RWPE2 (cell line): Measurements from ENCODE around the gene TMEM217.

ENCODE experiments used
- ATAC-seq: fragments of 200-7000 bp; cut with Tn5 transposase; 3 replicates; pipeline ENCODE4 v1.9.1; 2021; ENCODE audit warnings: low read depth
- DNase-seq: peaks from one replicate; pipeline ENCODE4 v3.0.0-alpha.2; 2020; ENCODE audit warnings: low spot score
- H3K27ac ChIP-seq: fragments of 450-650 bp; 2 replicates; pipeline ENCODE4 v1.5.1; 2017; ENCODE audit warnings: mild to moderate bottlenecking; ENCODE audit not compliant: poor library complexity, severe bottlenecking
- H3K27me3 ChIP-seq: fragments of 250-450 bp; sonication (Bioruptor Pico); 2 replicates; pipeline ENCODE4 v1.5.1; 2021; ENCODE audit warnings: mild to moderate bottlenecking, moderate library complexity; ENCODE audit not compliant: insufficient read depth, poor library complexity, severe bottlenecking
- H3K36me3 ChIP-seq: fragments of 250-450 bp; sonication (Bioruptor Pico); 2 replicates; pipeline ENCODE4 v1.5.1; 2020; ENCODE audit warnings: low read depth, mild to moderate bottlenecking, moderate library complexity
- H3K4me1 ChIP-seq: fragments of 250-450 bp; sonication (Bioruptor Pico); 2 replicates; pipeline ENCODE4 v1.5.1; 2021; ENCODE audit warnings: mild to moderate bottlenecking, moderate library complexity; ENCODE audit not compliant: insufficient read depth, poor library complexity, severe bottlenecking
- H3K4me3 ChIP-seq: fragments of 250-450 bp; sonication (Bioruptor Pico); 2 replicates; pipeline ENCODE4 v1.5.1; 2021; ENCODE audit warnings: mild to moderate bottlenecking, moderate library complexity; ENCODE audit not compliant: severe bottlenecking
- H3K9me3 ChIP-seq: fragments of 250-450 bp; sonication (Bioruptor Pico); 2 replicates; pipeline ENCODE4 v1.5.1; 2021; ENCODE audit warnings: mild to moderate bottlenecking, moderate library complexity; ENCODE audit not compliant: severe bottlenecking
- CTCF ChIP-seq: fragments of 450-650 bp; IDR thresholded peaks from one replicate; pipeline ENCODE4 v1.5.1; 2017; ENCODE audit warnings: mild to moderate bottlenecking, moderate library complexity; ENCODE audit not compliant: poor library complexity, severe bottlenecking

TMEM217 gene

DNA sequence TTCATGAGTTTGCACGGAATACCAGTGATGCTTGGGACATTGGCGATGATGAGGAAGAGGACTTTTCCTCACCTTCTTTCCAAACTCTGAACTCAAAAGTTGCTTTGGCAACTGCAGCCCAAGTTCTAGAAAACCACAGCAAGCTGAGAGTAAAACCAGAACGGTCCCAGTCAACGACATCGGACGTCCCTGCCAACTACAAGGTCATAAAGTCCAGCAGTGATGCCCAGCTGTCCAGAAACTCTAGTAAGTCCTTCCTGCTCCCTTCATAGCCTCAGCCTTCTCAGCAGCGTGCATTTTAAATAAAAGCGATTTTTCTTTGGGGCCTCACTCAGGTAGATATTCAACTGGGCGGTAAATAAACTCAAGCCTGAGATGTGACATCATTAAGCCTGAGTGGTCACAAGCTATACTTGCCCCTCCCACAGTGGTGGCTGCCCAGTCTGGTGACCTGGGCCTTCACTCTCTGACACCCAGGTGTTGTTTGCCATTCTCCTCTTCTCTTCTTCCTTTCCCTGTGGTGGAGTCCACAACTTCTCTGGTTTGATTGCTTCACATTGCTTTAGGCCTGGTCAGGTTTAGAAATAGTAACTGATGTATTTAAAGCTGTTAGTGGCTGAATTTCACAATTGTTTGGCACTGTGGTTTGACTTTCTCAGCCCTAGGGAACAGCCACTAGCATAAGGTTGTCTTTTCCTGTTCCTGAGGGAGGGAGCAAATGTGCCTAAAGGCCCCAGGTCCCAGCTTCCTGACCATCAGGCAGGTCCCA lies 21.6 kb upstream of the TMEM217 start:
- DNase-seq, result no peak
- no peak for ATAC-seq
- no peak overlapping the region for H3K27ac ChIP-seq
- no peak overlapping the region for H3K4me3 ChIP-seq
- H3K4me1 ChIP-seq, result no peaks in the 10 kb centered on the region
- peaks cover 38% of the 10 kb centered on the region for H3K36me3 ChIP-seq
- no peaks in the 10 kb centered on the region for H3K9me3 ChIP-seq
- no peak for TF ChIP-seq CTCF
- H3K27me3 ChIP-seq, result no peaks in the 10 kb centered on the region

DNA sequence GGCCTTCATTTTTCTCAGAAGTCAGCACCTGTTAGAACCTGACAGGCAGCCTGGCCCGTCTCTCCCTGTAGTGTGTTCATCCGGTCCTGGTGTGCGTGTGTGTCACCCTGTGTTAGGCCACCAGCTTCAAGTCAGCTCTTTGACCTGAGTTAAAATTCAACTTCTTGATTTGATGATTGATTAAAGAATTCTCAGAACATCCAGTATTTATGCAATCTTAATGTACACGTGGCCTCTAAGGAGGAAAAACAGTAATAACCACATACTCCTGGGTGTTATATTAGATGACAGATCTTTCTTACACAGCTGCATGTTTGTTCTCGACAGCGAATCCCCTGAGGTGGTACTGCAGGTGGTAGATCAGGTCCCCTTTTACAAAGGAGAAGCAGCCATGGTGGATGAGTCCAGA lies 19.1 kb upstream of the TMEM217 start:
- Histone ChIP-seq H3K27me3 (no peaks in the 10 kb centered on the region), H3K4me3 (no peak overlapping the region), H3K36me3 (peaks cover 17% of the 10 kb centered on the region), H3K9me3 (no peaks in the 10 kb centered on the region), H3K4me1 (no peaks in the 10 kb centered on the region), H3K27ac (no peak overlapping the region)
- no peak for TF ChIP-seq CTCF
- DNase-seq (no peak), ATAC-seq (no peak)

DNA sequence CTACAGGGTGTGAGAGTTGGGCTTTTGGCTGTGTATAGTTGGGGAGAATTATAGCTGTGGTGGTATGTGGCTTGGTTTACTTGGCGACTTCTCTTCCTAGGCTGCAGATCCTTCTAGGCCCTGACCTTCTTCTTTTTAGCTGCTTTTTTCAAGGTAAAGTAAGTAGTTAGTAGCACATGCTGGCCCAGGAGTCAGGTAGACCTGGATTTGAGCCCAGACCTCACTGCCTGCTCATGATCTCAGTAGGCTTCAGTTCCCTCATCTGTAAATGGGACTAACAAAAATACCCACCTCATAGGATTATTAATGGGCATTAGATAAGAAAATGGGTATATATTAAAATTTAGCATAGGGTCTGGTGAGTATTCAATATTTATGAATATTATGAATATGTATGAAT lies 17.4 kb upstream of the TMEM217 start:
- Histone ChIP-seq H3K27me3 (no peaks in the 10 kb centered on the region), H3K4me1 (no peaks in the 10 kb centered on the region), H3K4me3 (no peak overlapping the region), H3K36me3 (peaks cover 16% of the 10 kb centered on the region), H3K9me3 (no peaks in the 10 kb centered on the region), H3K27ac (no peak overlapping the region)
- no peak for DNase-seq
- no peak for TF ChIP-seq CTCF
- no peak for ATAC-seq

GRCh38 chr6:37273690-37274089 lies 15.7 kb upstream of the TMEM217 start:
- peaks cover 19% of the 10 kb centered on the region for H3K36me3 ChIP-seq
- ATAC-seq (no peak), DNase-seq (no peak)
- H3K27me3 ChIP-seq, result no peaks in the 10 kb centered on the region
- no peaks in the 10 kb centered on the region for H3K4me1 ChIP-seq
- TF ChIP-seq CTCF, result no peak
- no peaks in the 10 kb centered on the region for H3K9me3 ChIP-seq
- H3K4me3 ChIP-seq, result no peak overlapping the region
- no peak overlapping the region for H3K27ac ChIP-seq

GRCh38 chr6:37272834-37273566 lies 15.1 kb upstream of the TMEM217 start:
- Histone ChIP-seq H3K9me3 (no peaks in the 10 kb centered on the region), H3K4me3 (no peak overlapping the region), H3K4me1 (no peaks in the 10 kb centered on the region), H3K27ac (no peak overlapping the region), H3K36me3 (peaks cover 26% of the 10 kb centered on the region), H3K27me3 (no peaks in the 10 kb centered on the region)
- TF ChIP-seq CTCF, result no peak
- DNase-seq, result no peak
- no peak for ATAC-seq
